GM23338 (cell line): ENCODE measurements around the gene DNAH11.

Experiments
- TF ChIP-seq, protein P1 (sequence below), 2 experiments: fragments of 200-600 bp in 1 of 2; sonication (generic) in 1 of 2; conservative IDR thresholded peaks; 2 replicates each; pipeline versions ENCODE4 v1.5.1 to v1.6.1; 2016 to 2017; ENCODE audit warnings: antibody characterized with exemption in 2 of 2, low read depth in 2 of 2, mild to moderate bottlenecking in 2 of 2, moderate library complexity in 1 of 2
- TF ChIP-seq, protein P2 (sequence below): IDR thresholded peaks from one replicate; pipeline ENCODE4 v1.6.1; 2018; ENCODE audit warnings: antibody characterized with exemption; ENCODE audit not compliant: unreplicated experiment

GRCh38 chr7:21908746-21909145 lies 365.9 kb downstream of the DNAH11 start:
- TF ChIP-seq, protein P1, sequence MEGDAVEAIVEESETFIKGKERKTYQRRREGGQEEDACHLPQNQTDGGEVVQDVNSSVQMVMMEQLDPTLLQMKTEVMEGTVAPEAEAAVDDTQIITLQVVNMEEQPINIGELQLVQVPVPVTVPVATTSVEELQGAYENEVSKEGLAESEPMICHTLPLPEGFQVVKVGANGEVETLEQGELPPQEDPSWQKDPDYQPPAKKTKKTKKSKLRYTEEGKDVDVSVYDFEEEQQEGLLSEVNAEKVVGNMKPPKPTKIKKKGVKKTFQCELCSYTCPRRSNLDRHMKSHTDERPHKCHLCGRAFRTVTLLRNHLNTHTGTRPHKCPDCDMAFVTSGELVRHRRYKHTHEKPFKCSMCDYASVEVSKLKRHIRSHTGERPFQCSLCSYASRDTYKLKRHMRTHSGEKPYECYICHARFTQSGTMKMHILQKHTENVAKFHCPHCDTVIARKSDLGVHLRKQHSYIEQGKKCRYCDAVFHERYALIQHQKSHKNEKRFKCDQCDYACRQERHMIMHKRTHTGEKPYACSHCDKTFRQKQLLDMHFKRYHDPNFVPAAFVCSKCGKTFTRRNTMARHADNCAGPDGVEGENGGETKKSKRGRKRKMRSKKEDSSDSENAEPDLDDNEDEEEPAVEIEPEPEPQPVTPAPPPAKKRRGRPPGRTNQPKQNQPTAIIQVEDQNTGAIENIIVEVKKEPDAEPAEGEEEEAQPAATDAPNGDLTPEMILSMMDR (conservative IDR thresholded peaks at IDR 0.05; ENCODE audit: low read depth in 2 of 2), result no peak
- TF ChIP-seq, protein P2, sequence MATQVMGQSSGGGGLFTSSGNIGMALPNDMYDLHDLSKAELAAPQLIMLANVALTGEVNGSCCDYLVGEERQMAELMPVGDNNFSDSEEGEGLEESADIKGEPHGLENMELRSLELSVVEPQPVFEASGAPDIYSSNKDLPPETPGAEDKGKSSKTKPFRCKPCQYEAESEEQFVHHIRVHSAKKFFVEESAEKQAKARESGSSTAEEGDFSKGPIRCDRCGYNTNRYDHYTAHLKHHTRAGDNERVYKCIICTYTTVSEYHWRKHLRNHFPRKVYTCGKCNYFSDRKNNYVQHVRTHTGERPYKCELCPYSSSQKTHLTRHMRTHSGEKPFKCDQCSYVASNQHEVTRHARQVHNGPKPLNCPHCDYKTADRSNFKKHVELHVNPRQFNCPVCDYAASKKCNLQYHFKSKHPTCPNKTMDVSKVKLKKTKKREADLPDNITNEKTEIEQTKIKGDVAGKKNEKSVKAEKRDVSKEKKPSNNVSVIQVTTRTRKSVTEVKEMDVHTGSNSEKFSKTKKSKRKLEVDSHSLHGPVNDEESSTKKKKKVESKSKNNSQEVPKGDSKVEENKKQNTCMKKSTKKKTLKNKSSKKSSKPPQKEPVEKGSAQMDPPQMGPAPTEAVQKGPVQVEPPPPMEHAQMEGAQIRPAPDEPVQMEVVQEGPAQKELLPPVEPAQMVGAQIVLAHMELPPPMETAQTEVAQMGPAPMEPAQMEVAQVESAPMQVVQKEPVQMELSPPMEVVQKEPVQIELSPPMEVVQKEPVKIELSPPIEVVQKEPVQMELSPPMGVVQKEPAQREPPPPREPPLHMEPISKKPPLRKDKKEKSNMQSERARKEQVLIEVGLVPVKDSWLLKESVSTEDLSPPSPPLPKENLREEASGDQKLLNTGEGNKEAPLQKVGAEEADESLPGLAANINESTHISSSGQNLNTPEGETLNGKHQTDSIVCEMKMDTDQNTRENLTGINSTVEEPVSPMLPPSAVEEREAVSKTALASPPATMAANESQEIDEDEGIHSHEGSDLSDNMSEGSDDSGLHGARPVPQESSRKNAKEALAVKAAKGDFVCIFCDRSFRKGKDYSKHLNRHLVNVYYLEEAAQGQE, result no peak
